Stomach (tissue), 4 donors: ENCODE data around the gene CHMP2B.

Source experiments
- EP300 ChIP-seq: sonication (generic); formaldehyde crosslinking; IDR thresholded peaks from one replicate; pipeline ENCODE4 v1.6.1; 2017; ENCODE audit warnings: antibody characterized with exemption
- POLR2AphosphoS5 ChIP-seq, 3 donors: sonication (generic); formaldehyde crosslinking; IDR thresholded peaks; one replicate each; pipeline ENCODE4 v1.6.1; 2016; ENCODE audit warnings: antibody characterized with exemption in 3 of 3
- TF ChIP-seq, protein P1 (sequence below), 7 experiments: fragments of 450-650 bp in 4 of 7; fragments of 200-600 bp in 3 of 7; sonication (generic) in 3 of 7; IDR thresholded peaks; one replicate each; pipeline ENCODE4 v1.5.1; 2016 to 2019; ENCODE audit warnings: antibody characterized with exemption in 7 of 7, control low read depth in 2 of 7, mild to moderate bottlenecking in 1 of 7

DNA sequence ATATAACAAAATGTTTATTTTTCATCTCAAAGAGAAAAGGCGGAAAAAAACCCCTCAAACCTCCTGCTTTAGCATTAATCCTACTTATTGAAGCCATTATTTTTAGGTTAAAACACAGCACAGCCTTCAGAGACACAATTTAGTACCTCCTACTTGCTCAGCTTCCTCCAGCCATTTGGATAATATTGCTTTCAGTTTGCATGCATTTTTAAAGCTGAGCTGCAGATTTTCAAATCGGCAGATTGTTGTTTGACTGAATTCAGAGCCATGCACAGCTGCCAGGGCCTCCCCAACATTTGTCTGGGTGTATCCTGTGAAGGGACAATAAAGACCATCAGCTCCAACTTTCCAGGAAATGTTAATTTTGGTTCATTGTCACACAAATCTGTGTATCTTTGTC lies 34.8 kb downstream of the CHMP2B start:
- TF ChIP-seq, protein P1, sequence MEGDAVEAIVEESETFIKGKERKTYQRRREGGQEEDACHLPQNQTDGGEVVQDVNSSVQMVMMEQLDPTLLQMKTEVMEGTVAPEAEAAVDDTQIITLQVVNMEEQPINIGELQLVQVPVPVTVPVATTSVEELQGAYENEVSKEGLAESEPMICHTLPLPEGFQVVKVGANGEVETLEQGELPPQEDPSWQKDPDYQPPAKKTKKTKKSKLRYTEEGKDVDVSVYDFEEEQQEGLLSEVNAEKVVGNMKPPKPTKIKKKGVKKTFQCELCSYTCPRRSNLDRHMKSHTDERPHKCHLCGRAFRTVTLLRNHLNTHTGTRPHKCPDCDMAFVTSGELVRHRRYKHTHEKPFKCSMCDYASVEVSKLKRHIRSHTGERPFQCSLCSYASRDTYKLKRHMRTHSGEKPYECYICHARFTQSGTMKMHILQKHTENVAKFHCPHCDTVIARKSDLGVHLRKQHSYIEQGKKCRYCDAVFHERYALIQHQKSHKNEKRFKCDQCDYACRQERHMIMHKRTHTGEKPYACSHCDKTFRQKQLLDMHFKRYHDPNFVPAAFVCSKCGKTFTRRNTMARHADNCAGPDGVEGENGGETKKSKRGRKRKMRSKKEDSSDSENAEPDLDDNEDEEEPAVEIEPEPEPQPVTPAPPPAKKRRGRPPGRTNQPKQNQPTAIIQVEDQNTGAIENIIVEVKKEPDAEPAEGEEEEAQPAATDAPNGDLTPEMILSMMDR (IDR thresholded peaks at IDR 0.05): no peak
- TF ChIP-seq EP300: no peak
- TF ChIP-seq POLR2AphosphoS5 (IDR thresholded peaks at IDR 0.05): no peak
